Inferior parietal cortex (tissue), 1 donor: ENCODE measurements around the gene NPAS3.
A peak's percentile ranks its signal among the peaks of the same experiment; 100 is the strongest.

Experiments
- DNase-seq: peaks from one replicate; pipeline ENCODE4 v3.0.0-alpha.2; 2016; ENCODE audit errors: extremely low spot score

The NPAS3 gene

DNA sequence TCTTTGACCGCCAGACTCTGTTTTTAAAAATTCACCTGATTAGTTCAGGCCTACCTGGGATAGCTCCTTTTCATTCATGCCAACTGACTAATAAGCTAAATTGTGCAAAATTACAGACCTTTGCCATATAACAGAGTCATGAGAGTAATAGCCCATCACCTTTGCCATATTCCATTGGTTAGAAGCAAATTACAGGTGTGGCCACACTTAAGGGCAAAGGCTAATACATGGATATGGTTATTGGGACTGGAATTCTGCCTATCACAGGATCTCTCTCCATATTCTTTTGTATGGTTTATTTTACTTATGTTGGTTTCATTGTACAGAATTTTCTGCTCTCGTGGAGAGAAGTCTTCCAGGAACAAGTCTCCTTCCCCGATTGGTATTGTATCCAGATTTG is 897.0 kb downstream of the NPAS3 start:
- DNase-seq, result no peak

DNA sequence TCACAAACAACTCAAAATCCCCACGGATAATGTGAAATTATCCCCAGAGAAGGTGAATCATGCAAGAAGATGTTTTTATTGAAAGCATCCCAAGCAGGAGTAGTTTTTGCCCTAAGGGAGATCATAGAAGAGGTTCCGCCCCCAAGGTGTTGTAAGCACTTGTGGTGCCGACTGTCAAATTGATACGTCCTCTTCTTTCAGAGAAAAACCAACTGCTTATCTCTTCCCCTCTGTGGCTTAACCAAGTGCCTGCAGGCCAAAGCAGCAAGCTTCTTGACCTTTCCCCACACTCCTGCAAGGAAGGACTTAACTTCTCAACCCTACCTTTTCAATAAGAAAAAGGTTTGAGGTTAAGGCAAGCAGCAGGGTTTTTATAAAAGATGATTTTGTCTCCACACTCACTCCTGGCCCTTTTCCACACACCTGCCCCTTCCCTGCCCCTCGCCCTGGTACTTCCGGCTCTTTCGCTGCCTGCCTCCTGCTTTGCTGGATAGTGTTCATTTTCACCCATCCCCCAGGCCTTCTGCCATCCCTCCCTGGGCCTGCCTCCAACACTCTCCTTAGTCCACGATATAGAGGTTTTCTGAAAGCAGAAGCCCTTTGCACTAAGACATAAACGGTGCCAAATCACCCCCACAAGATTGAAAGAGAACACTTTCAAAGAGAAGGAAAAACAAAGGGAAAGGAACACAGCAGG is 897.7 kb downstream of the NPAS3 start:
- no peak for DNase-seq

DNA sequence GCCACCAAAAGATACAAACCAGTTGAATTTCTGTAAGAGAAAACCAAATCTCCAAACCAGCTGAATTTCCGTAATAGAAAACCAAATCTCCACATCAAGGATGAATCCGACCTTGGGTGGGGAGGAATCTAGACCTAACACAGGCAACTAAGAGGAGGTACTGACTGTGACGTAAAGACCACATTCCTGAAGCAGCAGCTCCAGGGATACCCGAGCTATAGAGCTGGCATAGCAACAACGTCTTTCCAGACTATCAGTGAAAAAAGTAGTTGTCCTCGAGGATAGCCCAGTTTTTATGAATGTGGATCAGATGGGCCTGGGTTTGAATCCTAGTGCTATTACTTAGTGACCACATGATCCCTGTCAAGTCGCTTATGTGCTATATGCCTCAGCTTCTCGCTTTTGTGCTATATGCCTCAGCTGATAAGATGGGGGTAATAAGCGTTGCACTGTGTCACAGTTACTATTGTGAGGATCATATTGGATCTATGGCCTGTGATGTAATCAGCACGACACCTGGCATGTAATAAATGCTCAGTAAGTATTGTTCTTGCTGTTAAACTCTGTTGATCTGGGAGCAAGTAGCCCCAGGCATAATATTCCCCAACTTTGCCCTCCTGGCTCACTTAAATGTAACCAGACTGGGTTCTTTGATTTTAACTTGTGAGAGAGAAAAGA is 898.4 kb downstream of the NPAS3 start:
- no peak for DNase-seq

DNA sequence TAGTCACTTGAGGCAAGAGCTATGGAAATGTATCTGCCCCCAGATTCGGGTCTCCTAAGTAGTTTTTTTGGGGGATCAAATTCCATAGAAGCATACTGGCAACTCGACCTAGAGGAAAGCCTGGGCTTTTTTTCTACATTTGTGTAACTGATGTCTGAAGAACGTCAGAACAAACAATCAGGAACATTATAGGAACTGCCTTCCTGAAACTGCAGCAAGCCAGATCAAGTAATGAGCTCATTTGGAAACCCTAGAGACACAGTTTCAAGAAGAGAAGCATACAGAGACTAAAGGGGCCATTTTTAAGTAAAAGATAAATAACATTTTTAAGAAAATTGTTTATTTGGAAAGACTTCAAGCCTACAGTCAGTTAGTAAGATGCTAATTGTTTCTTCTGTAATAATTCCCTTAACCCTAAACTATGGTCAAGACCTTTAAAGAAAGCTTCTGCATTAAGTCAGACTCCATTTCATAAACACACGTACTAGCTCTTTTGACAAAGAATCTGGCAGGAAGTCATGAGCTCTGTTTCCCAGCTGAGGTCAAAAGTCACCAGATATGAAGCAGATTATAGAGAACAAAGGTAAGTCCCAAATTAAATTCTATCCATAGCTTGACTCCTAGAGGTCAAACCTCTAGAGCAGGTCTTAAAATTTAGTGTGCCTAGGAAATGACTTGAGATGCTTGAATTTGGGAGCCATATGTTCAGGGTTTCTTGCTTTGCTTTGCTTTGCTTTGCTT is 899.4 kb downstream of the NPAS3 start:
- no peak for DNase-seq

- peak; percentile 88 for DNase-seq
Measured at GRCh38 chr14:33839193-33840076, 900.8 kb downstream of the NPAS3 start.

GRCh38 chr14:33840797-33841196 is 902.1 kb downstream of the NPAS3 start:
- no peak for DNase-seq

- no peak for DNase-seq
Measured at GRCh38 chr14:33842299-33842698, 903.6 kb downstream of the NPAS3 start.

DNA sequence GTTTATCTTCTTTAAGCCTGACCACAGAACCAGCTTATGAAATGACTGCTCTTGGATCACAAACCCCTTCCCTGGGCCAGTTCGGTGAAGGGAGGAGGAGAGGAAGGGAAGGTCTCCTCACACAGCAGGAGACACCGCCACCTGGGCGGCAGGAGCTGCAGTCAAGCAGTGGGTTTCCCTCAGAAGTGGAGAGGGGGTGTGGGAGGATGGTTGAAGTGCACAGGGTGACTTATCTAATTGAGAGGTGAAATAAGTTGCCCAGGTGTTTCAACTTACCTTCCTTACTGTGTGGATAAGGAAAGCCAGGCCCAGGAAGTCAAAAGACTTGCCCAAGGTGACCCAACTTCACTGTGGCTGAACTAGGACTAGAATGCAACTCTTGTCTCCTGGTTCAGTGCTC is 905.4 kb downstream of the NPAS3 start:
- DNase-seq, result no peak

DNA sequence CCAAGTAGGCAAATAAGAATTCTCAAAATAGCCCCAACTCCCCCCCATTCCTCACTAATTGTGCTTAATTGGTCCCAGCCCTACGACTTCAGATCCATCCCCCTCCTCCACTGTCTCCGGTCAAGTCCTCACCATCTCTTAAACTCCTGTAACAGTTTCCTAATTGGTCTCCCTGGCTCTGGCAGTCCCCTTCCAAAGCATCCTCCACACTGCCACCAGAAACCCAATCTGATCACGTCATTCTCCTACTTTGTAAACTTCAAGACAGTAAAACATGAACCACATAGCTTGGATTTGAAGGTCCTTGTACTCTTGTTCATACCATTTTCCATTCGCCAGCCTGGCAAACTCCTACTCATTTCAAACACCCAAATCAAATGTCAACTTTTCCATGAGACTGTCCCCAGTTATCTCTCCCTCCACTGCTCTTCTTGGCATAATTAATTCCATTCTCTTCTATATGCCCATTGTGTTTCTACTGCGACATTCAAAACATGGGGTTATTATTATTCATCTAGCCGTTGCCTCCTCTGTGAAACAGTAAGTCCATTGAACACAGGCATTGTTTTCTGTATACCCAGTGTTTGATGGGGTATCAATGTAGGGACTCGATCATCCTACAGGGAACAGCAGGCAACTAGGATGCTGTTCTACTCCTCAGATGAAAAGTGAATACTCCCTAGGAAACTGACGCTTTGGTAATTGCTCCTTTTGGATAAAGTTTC is 907.6 kb downstream of the NPAS3 start:
- DNase-seq, result peak; percentile 76

GRCh38 chr14:33847066-33847465 is 908.4 kb downstream of the NPAS3 start:
- DNase-seq, result no peak

GRCh38 chr14:33848009-33848408 is 909.3 kb downstream of the NPAS3 start:
- DNase-seq, result no peak

DNA sequence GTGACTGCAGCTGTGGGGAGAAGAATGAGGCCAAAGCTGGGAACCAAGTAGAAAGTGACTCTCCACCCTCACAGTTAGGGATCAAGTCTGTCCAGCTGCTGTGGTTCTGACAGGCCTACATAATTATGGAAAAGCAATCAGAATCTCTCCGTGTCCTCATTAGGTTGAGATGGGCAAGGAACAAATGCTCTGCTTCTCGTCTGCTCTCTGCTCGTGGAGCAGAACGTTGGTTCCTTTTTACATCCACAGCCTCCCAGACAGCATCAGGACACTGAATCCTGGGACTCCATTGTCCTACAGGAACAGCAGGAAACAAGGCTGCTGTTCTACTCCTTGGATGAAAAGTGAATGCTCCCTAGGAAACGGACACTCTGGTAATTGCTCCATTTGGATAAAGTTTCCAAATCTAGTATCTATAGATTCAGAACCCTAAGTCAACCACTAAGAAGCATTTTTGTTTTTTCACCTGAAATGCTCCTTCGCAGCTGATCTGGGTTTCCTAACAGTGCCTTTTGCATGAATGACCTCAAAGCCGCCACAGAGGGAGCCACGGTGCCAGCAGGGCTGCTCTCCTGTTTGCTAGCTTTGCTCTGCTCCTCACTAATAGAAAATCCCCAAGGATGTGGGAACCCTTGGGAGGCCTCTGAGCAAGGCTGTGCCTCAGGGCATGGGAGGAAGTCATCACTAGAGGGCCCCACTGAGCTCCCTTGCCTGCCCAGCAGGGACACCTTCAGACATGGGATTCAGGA is 910.2 kb downstream of the NPAS3 start:
- peak; percentile 79 for DNase-seq

DNA sequence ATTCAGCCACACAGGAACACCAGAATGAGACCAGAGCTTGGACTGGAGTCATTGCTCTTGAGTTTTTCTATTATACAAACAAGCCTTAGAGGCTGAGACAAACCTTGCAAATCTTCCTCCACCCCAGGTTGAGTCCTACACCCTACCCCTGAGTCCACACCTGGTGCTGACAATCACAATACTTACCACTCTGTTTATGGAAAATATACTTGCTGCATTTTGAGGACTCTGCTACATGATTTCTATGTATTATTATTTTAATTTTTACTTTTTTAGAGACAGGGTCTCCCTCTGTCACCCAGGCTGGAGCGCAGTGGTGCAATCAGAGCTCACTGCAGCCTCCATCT is 910.7 kb downstream of the NPAS3 start:
- DNase-seq, result no peak

DNA sequence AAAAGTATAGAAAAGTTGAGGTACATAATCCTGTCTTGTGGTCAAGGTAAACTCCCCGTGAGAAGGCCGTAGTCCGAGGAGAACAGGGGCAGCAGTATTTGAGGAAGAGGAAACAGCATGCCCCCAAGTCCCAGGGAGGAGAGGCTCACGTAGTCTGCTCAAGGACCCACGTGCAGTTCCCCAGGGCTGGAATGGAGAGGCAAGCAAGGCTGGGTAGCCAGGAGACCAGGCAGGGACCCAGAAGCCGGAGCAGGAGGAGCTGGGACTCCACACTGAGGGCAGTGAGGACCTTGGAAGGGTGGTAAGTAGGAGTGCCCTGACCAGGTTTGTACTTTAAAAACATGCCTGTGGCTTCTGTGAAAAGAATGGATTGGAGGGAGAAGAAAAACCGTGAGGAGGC is 912.1 kb downstream of the NPAS3 start:
- DNase-seq, result no peak

DNA sequence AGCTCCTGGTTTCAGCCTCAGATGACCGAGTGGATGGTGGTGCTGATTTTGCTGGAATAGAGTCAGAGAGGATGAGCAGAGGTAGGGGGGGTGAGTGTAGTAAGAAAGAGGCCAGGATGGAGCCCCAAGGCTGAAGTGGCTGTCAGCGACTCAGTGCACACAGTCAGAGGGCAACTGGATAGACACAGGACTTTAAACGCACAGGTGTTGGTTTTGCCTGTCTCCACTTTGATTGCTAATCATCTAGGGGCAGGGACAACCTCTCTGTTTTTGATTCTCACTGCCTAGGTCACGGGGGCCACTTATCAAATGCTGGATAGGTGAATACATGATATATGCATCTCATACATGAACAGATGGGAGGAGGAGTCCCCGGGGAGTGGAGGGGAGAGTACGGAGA is 912.7 kb downstream of the NPAS3 start:
- DNase-seq, result no peak

- DNase-seq, result no peak
Measured at GRCh38 chr14:33851931-33852330, 913.3 kb downstream of the NPAS3 start.
